BLaER1 (cell line): ENCODE measurements around the gene BIRC7.

ENCODE experiments used
- H3K27ac ChIP-seq: shearing (Covaris generic); formaldehyde crosslinking; 2 replicates; pipeline ENCODE4 v1.8.1; 2022
- H3K27me3 ChIP-seq: shearing (Covaris generic); formaldehyde crosslinking; 2 replicates; pipeline ENCODE4 v1.8.1; 2022
- H3K36me3 ChIP-seq: shearing (Covaris generic); formaldehyde crosslinking; 2 replicates; pipeline ENCODE4 v1.8.1; 2022
- H3K4me1 ChIP-seq: shearing (Covaris generic); formaldehyde crosslinking; 2 replicates; pipeline ENCODE4 v1.8.1; 2022
- H3K4me2 ChIP-seq: shearing (Covaris generic); formaldehyde crosslinking; 2 replicates; pipeline ENCODE4 v1.8.1; 2022
- H3K4me3 ChIP-seq: shearing (Covaris generic); formaldehyde crosslinking; 2 replicates; pipeline ENCODE4 v1.8.1; 2022
- H3K9ac ChIP-seq: shearing (Covaris generic); formaldehyde crosslinking; 2 replicates; pipeline ENCODE4 v1.8.1; 2022
- H3K9me3 ChIP-seq: shearing (Covaris generic); formaldehyde crosslinking; 2 replicates; pipeline ENCODE4 v1.8.1; 2022
- H4K20me1 ChIP-seq: shearing (Covaris generic); formaldehyde crosslinking; 2 replicates; pipeline ENCODE4 v1.8.1; 2022
- Cebpa-rat ChIP-seq: shearing (Covaris generic); IDR thresholded peaks from 2 replicates; pipeline ENCODE4 v1.8.1; 2022

Gene BIRC7

GRCh38 chr20:63284544-63284949 is 48.8 kb downstream of the BIRC7 start:
- no peaks in the 10 kb centered on the region for H3K9me3 ChIP-seq
- peak overlapping the region; percentile 82 for H3K9ac ChIP-seq
- peak overlapping the region; percentile 67 for H3K4me3 ChIP-seq
- H3K4me2 ChIP-seq = peak overlapping the region; percentile 93
- H3K36me3 ChIP-seq = peaks cover 74% of the 10 kb centered on the region
- no peaks in the 10 kb centered on the region for H3K27me3 ChIP-seq
- peak overlapping the region; percentile 90 for H3K27ac ChIP-seq
- no peak for TF ChIP-seq Cebpa-rat
- peaks cover 100% of the 10 kb centered on the region for H3K4me1 ChIP-seq
- H4K20me1 ChIP-seq = peaks cover 34% of the 10 kb centered on the region

DNA sequence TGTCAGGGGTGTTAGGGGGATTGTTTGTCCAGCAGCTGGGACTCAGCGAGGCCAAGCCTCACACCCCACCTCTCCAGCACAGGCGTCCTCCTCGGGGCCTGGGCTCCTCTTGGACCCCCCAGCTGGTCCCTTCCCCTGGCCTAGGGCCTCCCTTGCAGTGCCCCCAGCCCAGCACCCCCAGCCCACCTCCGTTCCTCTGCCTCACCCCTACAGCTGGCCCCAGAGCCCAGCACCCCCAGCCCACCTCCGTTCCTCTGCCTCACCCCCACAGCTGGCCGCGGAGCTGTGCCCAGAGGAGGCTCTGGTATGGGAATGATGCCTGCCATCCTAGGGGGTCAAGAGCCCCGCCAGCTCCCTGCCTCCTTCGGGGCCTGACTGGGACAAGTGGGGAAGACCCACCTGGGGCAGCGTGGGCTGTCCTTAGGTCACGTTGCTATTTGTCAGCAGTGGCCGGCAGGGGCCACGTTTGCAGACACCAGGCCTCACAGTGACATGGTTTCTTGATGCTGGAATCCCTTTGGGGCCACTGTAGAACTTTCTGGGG is 49.3 kb downstream of the BIRC7 start:
- peak overlapping the region; percentile 93 for H3K4me2 ChIP-seq
- TF ChIP-seq Cebpa-rat = no peak
- peak overlapping the region; percentile 90 for H3K27ac ChIP-seq
- peaks cover 100% of the 10 kb centered on the region for H3K4me1 ChIP-seq
- H3K27me3 ChIP-seq = no peaks in the 10 kb centered on the region
- peaks cover 74% of the 10 kb centered on the region for H3K36me3 ChIP-seq
- H3K9me3 ChIP-seq = no peaks in the 10 kb centered on the region
- peak overlapping the region; percentile 82 for H3K9ac ChIP-seq
- H4K20me1 ChIP-seq = peaks cover 39% of the 10 kb centered on the region
- peak overlapping the region; percentile 67 for H3K4me3 ChIP-seq

- peak overlapping the region; percentile 67 for H3K4me3 ChIP-seq
- peak overlapping the region; percentile 93 for H3K4me2 ChIP-seq
Observed at GRCh38 chr20:63285636-63286615, 50.2 kb downstream of the BIRC7 start.

DNA sequence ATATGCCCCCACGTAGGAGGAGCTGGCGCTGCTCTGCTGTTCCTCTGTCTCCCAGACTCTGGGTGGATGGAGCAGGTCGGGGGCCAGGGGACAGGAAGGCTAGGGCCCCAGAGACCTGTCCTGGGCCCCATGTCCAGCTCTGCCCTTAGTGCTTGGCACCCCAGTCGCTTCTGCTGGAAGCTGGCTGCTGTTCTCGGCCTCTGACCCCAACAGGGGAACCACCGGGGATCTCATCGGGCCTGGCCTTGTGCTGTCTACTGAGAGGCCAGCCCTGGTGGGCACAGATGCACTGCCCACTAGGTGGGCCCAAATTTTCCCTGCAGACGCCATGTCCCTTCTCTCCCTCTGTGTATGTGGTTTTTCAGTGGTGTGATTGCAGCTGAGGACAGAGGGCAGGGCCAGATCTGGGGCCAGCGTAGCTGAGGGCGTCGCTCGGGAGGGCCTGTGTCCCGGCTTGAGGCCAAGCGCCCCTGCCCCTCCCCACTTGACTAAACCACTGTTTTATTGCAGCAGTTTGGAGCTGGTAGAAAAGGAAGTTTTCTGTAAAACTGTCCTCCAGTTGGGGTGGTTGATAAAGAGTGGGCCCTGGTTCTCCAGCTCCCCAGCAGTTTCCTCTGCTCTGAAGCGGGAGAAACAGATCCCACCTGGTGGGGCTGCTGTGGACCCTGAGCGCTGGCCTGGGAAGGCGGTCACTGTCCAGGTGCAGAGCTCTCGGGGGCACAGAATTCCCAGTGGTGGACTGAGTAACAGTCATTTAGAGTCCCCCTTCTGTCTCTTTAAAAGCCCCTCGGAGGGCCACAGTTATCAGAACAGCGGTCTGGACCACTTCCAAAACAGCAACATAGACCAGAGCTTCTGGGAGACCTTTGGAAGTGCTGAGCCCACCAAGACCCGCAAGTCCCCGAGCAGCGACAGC is 51.3 kb downstream of the BIRC7 start:
- peaks cover 68% of the 10 kb centered on the region for H3K36me3 ChIP-seq
- H3K4me3 ChIP-seq = no peak overlapping the region
- H3K4me2 ChIP-seq = peak overlapping the region; percentile 93
- peaks cover 54% of the 10 kb centered on the region for H4K20me1 ChIP-seq
- H3K27ac ChIP-seq = peak overlapping the region; percentile 58
- no peaks in the 10 kb centered on the region for H3K9me3 ChIP-seq
- no peak for TF ChIP-seq Cebpa-rat
- peak overlapping the region; percentile 38; the same call in 1 of the 2 replicates for H3K9ac ChIP-seq
- H3K4me1 ChIP-seq = peaks cover 100% of the 10 kb centered on the region
- H3K27me3 ChIP-seq = no peaks in the 10 kb centered on the region

More at GRCh38 chr20:63285636-63286615, 50.2 kb downstream of the BIRC7 start:
- TF ChIP-seq Cebpa-rat = no peak
- H3K27me3 ChIP-seq = no peaks in the 10 kb centered on the region
- peaks cover 48% of the 10 kb centered on the region for H4K20me1 ChIP-seq
- peaks cover 100% of the 10 kb centered on the region for H3K4me1 ChIP-seq
- no peaks in the 10 kb centered on the region for H3K9me3 ChIP-seq
- peak overlapping the region; percentile 82 for H3K9ac ChIP-seq
- H3K27ac ChIP-seq = peak overlapping the region; percentile 90
- H3K36me3 ChIP-seq = peaks cover 74% of the 10 kb centered on the region

GRCh38 chr20:63287697-63288580 is 52.2 kb downstream of the BIRC7 start:
- TF ChIP-seq Cebpa-rat = no peak
- Histone ChIP-seq H3K27ac (0 out of 2 replicates have a peak overlapping the region, but pooled peaks have one; percentile 58), H3K4me2 (peak overlapping the region; percentile 57), H3K27me3 (no peaks in the 10 kb centered on the region), H3K36me3 (peaks cover 59% of the 10 kb centered on the region), H4K20me1 (peaks cover 57% of the 10 kb centered on the region), H3K9me3 (no peaks in the 10 kb centered on the region), H3K4me1 (peaks cover 100% of the 10 kb centered on the region), H3K4me3 (no peak overlapping the region), H3K9ac (no peak overlapping the region)

GRCh38 chr20:63288581-63289251 is 53.0 kb downstream of the BIRC7 start:
- peak overlapping the region; percentile 57 for H3K4me2 ChIP-seq
- TF ChIP-seq Cebpa-rat = no peak
- H3K4me3 ChIP-seq = no peak overlapping the region
- H3K9me3 ChIP-seq = no peaks in the 10 kb centered on the region
- no peak overlapping the region for H3K27ac ChIP-seq
- H3K4me1 ChIP-seq = peaks cover 98% of the 10 kb centered on the region
- H3K9ac ChIP-seq = 0 out of 2 replicates have a peak overlapping the region, but pooled peaks have one; percentile 31
- H3K36me3 ChIP-seq = peaks cover 52% of the 10 kb centered on the region
- H4K20me1 ChIP-seq = peaks cover 57% of the 10 kb centered on the region
- H3K27me3 ChIP-seq = no peaks in the 10 kb centered on the region

DNA sequence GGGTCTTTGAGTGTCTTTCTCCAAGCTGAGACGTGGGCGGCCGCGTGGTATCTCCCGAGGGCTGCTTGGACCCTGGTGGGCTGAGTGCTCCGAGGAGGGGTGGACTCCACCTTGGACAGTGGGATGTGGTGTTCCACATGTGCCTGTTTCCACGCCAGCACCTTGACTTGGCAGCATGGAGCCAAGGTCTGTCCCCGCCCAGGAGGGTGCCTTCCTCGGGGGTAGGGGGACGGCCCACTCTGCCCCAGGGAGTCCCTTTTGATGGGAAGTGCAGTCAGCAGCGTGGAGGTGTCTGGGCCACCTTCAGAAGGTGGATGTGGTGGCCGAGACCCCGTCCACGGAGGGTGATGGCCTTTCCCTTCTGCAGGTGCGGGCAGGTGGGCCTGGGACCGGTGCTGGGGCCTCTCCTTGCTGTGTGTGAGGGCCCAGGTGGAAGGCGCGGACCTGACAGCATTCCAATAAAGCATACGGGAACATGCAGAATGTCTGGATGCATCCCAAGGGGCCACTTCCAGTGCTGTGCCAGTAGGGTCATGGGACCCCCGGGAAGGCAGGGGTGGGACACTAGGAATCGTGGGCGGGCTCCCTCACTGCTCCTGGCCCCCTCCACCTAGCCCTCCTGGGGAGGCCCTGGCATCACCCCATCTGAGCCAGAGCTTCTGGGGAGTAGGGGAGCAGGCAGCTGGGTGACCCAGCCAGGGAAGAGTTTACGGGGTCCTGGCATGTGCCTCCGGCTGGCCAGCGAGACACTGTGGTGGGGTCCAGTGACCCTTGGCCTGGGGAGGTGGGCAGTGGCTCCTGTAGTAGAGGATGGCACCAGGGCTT is 53.8 kb downstream of the BIRC7 start:
- peaks cover 90% of the 10 kb centered on the region for H3K4me1 ChIP-seq
- H3K4me3 ChIP-seq = no peak overlapping the region
- H3K36me3 ChIP-seq = peaks cover 52% of the 10 kb centered on the region
- peak overlapping the region; percentile 57; the same call in 1 of the 2 replicates for H3K4me2 ChIP-seq
- H3K27me3 ChIP-seq = peaks cover 4% of the 10 kb centered on the region
- H4K20me1 ChIP-seq = peaks cover 57% of the 10 kb centered on the region
- H3K27ac ChIP-seq = no peak overlapping the region
- no peak for TF ChIP-seq Cebpa-rat
- H3K9me3 ChIP-seq = no peaks in the 10 kb centered on the region
- 0 out of 2 replicates have a peak overlapping the region, but pooled peaks have one; percentile 31 for H3K9ac ChIP-seq
